ENCODE results near the gene DNAJB5.

DNAJB5 gene

DNA sequence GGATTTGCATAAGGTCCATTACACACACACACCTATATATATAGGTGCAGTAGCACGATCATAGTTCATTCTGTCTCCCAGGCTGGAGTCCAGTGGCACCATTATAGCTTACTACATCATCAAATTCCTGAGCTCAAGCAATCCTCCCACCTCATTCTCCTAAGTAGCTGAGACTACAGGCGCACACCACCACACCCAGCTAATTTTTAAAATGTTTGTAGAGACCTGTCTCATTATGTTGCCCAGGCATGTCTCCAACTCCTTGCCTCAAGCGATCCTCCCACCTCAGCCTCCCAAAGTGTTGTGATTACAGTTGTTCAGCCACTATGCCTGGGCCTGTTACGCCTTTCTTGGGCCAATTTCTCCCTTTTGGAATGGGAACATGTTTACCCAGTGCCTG is 39.7 kb downstream of the DNAJB5 start:
- no peaks in the 10 kb centered on the region for H3K9me3 Mint-ChIP-seq
- peaks cover 16% of the 10 kb centered on the region for H3K36me3 Mint-ChIP-seq (ENCODE audit: low read depth)
- no peak overlapping the region for H3K4me3 Mint-ChIP-seq
- no peaks in the 10 kb centered on the region for H3K27me3 Mint-ChIP-seq (ENCODE audit: low read depth)
- peaks cover 22% of the 10 kb centered on the region for H3K4me1 Mint-ChIP-seq
- H3K27ac Mint-ChIP-seq: no peak overlapping the region
- TF ChIP-seq, protein P1, sequence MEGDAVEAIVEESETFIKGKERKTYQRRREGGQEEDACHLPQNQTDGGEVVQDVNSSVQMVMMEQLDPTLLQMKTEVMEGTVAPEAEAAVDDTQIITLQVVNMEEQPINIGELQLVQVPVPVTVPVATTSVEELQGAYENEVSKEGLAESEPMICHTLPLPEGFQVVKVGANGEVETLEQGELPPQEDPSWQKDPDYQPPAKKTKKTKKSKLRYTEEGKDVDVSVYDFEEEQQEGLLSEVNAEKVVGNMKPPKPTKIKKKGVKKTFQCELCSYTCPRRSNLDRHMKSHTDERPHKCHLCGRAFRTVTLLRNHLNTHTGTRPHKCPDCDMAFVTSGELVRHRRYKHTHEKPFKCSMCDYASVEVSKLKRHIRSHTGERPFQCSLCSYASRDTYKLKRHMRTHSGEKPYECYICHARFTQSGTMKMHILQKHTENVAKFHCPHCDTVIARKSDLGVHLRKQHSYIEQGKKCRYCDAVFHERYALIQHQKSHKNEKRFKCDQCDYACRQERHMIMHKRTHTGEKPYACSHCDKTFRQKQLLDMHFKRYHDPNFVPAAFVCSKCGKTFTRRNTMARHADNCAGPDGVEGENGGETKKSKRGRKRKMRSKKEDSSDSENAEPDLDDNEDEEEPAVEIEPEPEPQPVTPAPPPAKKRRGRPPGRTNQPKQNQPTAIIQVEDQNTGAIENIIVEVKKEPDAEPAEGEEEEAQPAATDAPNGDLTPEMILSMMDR (IDR thresholded peaks at IDR 0.05; ENCODE audit: unreplicated experiment in 3 of 3): no peak

DNA sequence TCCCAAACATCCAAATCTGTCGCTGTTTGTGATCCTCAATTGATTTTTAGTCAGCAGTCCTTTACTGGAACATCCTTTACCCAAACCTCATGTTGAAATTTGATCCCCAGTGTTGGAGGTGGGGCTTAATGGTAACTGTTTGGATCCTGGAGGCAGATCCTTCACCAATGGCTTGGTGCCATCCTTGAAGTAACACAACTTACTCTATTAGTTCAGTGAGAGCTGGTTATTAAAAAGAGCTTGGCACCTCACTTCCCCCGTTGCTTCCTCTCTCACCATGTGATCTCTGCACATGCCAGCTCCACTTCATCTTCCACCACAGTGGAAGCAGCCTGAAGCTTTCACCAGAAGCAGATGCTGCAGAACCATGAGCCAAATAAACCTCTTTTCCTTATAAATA is 40.3 kb downstream of the DNAJB5 start:
- H3K4me3 Mint-ChIP-seq: no peak overlapping the region
- peaks cover 16% of the 10 kb centered on the region for H3K36me3 Mint-ChIP-seq (ENCODE audit: low read depth)
- no peaks in the 10 kb centered on the region for H3K27me3 Mint-ChIP-seq (ENCODE audit: low read depth)
- TF ChIP-seq, protein P1 (IDR thresholded peaks at IDR 0.05; ENCODE audit: unreplicated experiment in 3 of 3): no peak
- H3K9me3 Mint-ChIP-seq: no peaks in the 10 kb centered on the region
- H3K4me1 Mint-ChIP-seq: peaks cover 22% of the 10 kb centered on the region
- no peak overlapping the region for H3K27ac Mint-ChIP-seq

DNA sequence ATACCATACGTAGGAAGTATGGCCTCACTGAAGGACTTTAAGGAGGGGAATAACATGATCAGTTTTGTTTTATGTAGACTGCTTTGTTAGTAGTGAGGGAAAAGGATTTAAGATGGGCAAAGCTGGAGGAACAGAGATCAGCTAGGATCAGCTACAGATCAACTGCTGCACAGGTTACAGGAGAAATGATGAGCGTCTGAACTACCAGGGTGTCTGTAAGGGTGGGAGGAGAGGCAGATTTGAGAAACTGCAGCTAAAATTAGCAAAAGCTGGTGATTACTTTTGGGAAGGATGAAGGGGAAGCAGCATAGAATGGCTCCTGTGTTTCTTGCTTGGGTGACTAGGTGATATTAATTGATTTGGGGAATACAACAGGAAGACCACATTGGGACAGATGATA is 43.6 kb downstream of the DNAJB5 start:
- TF ChIP-seq, protein P1 (IDR thresholded peaks at IDR 0.05; ENCODE audit: unreplicated experiment in 3 of 3): no peak
- Mint-ChIP-seq H3K27ac (no peak overlapping the region), H3K4me1 (peaks cover 4% of the 10 kb centered on the region)

DNA sequence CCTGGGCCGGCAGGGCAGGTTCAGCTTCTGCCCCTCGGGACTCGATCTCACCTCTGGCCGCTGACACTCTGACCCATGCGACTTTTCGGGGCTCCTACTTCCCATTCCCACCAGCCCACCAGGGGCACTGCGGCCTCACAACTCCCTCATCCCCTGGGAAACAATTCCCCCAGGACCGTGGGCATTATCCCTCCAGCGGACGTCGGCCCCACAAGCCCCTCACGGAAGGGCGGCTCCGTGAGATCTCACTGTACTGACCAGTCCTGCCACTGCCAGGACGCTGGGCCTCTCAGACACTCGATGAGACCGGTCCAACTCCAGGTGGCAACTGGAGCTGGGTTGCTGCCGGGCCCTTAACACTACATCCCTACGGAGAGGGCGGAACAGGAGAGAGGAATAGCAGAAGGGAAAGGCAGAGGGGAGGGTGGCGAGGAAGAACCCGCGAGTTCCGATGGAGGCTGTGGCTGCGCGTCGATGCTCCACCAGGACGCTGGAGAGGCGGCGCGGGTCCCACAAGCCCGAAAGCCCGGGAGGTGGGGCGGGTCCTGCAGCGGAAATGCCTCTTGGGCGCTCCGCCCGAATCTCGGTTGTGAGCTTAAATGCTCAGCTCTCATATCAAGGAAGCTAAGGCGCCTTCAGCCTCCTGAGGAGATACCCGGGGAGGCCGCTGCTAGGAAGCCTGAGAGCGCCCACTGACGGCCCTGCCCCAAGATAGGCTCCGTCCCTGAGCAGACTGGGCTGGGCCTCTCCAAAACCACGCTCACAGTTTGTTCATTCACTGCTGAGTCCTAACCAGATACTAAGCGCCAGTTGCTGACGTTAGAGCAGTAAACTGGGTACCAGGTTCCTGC is 46.5 kb downstream of the DNAJB5 start:
- H3K9me3 Mint-ChIP-seq: no peaks in the 10 kb centered on the region
- no peaks in the 10 kb centered on the region for H3K27me3 Mint-ChIP-seq (ENCODE audit: low read depth)
- TF ChIP-seq, protein P1 (IDR thresholded peaks at IDR 0.05; ENCODE audit: unreplicated experiment in 3 of 3): no peak
- no peak overlapping the region for H3K4me3 Mint-ChIP-seq
- H3K4me1 Mint-ChIP-seq: no peaks in the 10 kb centered on the region
- no peak overlapping the region for H3K27ac Mint-ChIP-seq
- H3K36me3 Mint-ChIP-seq (ENCODE audit: low read depth): peaks cover 16% of the 10 kb centered on the region

More for the DNA sequence above, 43.6 kb downstream of the DNAJB5 start:
- Mint-ChIP-seq H3K4me3 (no peak overlapping the region), H3K27me3 (ENCODE audit: low read depth) (no peaks in the 10 kb centered on the region), H3K36me3 (ENCODE audit: low read depth) (peaks cover 21% of the 10 kb centered on the region), H3K9me3 (no peaks in the 10 kb centered on the region)

DNA sequence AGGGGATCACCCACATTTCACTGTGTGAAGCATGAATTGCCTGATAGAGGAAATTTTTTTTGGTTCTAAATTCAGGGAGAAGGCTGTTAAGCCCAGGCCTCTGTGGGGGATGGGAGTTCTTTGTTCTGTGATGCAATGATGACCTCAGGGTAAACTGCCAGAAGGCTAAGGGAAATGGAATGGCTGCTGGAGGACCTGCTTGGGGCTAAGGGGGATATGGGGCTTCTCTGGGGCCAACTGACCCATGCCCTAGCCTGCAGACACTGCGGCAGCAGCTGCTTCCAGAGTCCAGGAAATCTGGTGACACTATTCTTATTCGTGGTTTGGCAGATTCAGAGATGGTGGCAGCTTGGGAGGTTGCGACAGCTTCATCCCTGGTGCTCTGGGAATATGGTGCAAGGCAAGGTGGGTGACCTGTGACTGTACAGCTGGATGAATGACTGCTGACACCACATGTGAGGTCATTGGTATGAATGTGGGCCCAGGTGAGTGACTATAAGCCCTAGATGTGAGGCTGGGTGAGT is 52.6 kb downstream of the DNAJB5 start:
- peaks cover 32% of the 10 kb centered on the region for H3K36me3 Mint-ChIP-seq (ENCODE audit: low read depth)
- H3K4me3 Mint-ChIP-seq: no peak overlapping the region
- H3K9me3 Mint-ChIP-seq: no peaks in the 10 kb centered on the region
- no peak overlapping the region for H3K27ac Mint-ChIP-seq
- TF ChIP-seq, protein P1 (IDR thresholded peaks at IDR 0.05; ENCODE audit: unreplicated experiment in 3 of 3): no peak
- H3K4me1 Mint-ChIP-seq: no peaks in the 10 kb centered on the region
- H3K27me3 Mint-ChIP-seq (ENCODE audit: low read depth): no peaks in the 10 kb centered on the region
